RKO (cell line): ENCODE results near the gene MYH7.
A peak's percentile ranks its signal among the peaks of the same experiment; 100 is the strongest.

Experiments
- DNase-seq: peaks from one replicate; pipeline ENCODE4 v3.0.0-alpha.2; 2016; ENCODE audit warnings: low spot score

MYH7 gene

DNA sequence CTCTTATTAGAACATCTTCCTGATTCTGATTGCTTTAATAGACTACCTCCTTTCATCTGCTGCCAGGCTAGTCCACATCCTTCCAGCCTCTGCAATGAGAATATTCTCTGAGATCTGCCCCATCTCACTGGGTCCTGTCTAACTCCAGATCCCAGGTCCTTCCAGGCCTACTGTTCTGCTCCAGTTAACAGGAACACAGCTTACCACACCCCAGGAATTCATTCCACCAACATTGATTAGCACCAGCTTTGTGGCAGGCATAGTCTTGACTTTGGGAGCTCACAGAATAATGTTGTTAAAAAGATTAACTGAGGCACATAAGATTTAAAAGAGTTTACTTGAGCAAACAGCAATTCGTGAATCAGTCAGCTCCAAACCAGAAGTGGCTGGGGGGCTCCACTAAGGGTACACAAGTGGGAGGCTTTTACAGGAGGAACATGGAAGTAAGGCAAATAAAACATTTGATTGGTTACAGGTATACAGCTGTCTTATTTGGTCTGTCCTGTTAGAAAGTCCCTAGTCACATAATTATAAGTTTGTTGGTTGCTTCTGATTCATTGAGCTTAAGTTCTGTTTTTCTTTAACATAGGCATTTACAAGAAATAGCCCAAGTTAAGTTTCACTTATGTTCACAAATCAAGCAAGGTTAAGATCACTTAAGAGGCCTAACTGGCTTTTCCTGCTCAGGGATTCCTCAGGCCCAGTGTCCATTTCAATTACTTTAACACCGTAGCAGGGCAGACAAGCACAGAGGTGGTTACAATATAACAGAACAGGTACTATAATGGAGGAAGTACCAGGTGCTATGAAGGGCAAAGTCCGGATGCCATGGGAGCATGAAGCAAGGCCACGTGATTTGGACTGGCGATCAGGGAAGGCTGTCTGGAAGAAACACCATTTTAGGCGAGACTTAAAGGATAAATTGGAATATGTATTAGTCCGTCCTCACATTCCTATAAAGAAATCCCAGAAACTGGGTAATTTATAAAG is 12.2 kb upstream of the MYH7 start:
- DNase-seq, result no peak

DNA sequence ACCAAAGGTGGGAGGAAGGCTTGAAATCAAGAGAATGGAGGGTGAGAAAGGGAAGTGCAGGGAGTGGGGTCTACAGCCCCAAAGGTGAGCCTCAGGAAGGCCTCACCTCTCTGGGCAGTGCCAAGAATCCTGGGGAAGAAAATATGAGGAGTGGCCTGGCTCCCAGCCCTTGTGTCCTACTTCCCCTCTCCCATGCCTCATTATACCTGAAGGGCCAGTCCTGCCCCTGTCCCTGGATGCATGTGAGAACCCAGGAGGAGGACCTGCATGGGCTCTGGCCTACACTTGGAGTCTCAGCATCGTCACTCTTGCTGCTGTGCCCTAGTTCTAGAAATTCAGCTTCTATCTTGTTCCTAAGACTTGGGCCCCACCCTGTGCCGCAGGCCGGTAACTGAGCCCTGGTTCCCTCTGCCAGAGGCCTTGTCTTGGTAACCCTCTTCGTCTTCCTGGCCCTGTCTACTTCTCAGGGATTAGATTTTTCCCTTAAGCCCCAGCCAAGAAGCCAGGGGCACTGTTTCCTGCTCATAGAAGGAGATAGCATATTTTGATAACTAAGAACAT is 10.9 kb upstream of the MYH7 start:
- no peak for DNase-seq

DNA sequence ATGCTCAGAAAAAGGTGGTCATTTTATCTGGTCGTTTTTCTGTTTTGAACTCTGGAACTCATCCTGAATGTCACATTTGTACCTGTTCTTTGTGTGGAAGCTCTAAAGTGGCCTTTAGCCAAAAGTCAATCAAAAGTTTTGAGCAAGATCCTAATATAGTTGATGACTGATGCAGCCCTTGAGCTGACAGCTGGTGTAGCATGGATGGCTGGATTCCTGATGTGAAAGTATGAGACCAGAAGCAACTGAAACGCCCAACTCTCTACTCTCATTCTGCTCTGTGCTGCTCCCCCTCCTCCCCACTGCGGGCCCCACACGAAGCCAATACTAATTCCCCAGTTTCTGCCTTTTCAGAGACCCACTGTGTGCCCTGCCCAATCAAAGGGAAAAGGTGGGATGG is 10.3 kb upstream of the MYH7 start:
- no peak for DNase-seq

DNA sequence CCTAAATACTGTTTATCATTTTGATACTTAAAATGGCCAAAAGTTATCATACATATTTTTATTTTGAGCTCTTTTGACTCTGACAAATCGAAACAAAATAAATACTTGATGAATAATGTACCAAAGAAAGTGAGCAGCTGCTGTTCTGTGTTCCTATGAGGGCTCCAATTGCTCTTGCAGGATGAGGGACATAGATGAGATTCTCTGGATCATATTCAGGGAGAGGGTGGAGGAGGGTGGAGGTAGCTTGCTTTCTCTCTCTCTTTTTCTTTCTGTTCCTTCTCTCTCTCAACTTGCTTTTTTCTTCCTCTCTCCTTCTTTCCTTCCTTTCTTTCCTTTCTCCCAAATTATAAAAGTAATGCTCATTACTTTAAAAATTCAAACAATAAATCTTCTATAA is 8.9 kb upstream of the MYH7 start:
- no peak for DNase-seq

DNA sequence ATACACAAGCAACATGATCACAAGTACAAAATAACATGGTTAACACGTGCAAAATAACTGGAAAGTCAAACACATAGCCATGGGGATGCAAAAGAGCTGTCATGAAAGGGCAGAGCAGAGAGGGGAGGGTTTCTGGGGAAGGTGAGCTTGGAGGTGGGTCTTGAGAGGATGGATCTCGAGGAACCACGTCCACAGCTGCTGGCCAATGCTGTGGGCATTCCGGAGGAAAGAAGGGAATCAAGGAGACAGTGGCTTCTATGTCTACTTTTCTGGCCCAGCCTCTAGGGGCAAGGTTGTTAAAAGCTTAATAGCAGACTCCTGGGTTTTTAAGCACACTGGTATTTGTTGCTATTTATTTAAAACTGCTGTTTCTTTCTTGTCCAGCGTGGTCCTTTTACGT is 8.4 kb upstream of the MYH7 start:
- no peak for DNase-seq

DNA sequence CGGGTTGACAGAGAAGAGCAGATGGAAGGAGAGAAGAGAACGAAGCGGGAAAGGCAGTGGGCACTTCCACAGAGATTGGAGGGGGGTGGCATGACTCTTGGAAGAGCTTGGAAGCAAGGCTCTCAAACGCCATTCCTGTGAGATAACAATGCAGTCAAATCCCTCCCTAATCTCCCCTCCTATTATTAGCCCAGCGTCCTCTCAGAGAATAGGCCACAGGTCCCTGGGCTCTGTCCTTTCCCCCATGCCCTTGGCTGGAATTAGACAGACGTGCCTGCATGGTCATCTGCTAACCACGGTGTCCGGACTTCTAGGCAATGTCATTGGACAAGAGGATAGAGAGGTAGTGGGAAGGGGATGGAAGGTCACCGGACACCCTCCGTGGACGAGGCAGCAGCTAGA is 8.0 kb upstream of the MYH7 start:
- no peak for DNase-seq

DNA sequence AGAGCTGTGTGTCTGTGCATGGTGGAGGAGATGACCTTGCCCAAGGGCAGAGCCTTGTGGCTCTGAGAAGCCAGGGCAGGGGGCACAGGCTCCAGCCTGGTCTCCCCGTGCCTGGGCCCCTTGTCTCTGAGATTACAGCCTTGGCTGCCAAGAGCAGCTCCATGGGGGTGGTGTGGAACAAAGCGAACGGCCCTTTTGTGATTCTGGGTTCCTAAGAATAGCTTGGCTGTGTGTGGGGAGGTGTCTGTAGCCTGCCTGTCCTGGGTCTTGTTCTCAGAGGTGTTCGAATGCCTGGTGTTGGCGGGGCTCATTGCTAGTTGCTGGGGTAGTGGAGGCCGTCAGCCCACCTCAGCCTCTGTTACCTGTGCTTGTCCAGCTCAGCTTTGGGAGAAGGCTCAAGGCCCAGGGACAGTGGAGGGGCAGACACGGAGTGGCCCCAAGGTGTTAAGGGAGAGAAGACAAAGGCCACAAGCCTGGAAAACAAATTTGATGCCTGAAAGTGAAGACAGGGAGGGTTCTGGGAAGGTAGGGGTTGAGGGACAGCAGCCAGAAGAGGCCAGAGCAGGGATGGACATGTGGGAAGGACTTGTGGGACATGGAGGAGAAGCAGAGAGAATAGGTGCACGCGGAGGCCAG is 7.4 kb upstream of the MYH7 start:
- no peak for DNase-seq

DNA sequence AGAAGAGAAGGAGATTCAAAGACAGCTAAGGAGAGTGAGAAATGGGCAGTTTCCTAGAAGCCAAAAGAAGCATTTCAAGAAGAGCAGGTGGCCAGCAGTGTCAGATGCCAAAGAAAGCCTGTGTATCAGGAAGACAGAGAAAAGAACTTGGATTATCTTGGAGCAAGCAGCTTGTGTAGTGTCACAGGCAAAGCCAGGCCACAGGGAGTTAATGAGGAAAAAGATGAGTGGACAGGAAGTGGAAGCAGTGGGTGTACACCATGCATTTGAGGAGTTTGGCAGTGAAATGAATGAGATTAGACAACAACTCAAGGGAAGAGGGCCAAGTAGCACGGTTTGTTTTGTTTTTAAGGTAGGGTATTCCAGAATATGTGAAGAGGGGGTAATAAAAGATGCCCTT is 5.6 kb upstream of the MYH7 start:
- no peak for DNase-seq

DNA sequence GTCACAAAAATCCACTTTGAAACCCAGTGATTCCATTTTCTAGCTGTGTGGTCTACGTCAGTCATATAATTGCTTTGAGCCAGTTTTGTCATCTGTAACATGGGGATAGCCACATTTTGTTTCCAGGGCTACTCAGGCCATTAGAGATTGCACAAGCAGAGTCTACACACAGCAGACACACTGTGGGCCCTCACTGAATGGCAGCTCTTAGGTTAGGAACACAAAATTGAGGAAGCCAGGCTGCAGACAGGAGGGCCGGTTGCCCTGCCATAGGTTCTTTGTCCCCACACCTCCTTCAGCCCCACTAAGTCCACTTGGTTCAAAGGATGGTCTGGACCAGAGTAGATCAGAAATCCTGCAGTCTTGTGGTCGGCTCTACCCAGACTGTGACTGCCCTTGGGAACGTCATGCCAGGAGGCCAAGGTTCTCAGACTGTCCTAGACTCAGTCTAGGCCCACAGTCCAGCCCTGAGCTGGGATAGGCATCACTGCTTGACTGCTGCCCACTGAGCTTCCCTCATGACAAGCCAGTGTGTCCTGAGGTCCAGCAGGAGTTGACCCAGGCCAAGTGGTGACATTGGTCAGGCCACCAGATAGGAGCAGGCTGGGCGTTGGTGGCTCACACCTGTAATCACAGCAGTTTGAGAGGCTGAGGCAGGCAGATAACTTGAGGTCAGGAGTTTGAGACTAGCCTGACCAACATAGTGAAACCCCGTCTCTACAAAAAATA is 3.8 kb upstream of the MYH7 start:
- no peak for DNase-seq

DNA sequence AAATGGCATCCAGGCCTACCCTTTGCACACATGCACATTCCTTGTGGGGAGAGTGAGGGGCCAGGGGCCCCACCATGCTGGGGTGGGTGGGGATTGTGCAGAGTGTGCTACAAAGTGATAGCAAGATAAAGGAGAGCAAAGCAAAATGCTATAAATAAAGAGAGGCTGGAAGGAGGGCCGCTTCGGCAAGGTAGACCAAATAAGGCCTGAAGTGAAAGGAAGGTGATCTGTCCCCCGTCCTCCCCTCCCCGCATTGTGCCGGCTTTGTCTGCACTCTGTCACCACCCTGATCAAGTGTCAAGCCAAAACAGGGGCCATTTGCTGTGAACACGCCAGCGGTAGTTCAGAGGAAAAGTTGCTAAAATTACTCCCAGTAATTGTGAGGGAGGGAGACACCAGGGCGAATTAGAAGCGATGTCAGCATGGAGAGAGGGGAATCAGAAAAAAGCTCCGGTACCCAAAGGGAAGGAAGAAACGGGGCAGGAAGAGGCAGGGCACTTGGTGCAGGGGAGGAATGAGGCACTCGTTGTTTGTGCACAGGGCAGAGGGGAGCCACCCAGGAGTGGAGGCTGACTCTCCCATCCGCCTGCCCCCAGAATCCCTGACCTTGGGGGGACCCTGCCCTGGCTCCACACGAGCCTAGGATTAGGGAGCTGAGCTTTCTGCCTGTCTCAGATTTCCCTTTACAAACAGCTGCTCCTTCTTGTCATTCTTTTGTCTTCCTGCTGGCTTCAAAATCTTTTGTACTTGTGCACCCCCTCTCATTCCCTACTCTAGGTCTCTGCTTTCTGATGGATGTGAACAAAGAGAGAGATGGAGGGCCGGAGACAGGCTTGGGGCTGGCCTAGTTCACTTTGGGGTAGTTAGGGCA is 2.9 kb upstream of the MYH7 start:
- DNase-seq, result no peak

DNA sequence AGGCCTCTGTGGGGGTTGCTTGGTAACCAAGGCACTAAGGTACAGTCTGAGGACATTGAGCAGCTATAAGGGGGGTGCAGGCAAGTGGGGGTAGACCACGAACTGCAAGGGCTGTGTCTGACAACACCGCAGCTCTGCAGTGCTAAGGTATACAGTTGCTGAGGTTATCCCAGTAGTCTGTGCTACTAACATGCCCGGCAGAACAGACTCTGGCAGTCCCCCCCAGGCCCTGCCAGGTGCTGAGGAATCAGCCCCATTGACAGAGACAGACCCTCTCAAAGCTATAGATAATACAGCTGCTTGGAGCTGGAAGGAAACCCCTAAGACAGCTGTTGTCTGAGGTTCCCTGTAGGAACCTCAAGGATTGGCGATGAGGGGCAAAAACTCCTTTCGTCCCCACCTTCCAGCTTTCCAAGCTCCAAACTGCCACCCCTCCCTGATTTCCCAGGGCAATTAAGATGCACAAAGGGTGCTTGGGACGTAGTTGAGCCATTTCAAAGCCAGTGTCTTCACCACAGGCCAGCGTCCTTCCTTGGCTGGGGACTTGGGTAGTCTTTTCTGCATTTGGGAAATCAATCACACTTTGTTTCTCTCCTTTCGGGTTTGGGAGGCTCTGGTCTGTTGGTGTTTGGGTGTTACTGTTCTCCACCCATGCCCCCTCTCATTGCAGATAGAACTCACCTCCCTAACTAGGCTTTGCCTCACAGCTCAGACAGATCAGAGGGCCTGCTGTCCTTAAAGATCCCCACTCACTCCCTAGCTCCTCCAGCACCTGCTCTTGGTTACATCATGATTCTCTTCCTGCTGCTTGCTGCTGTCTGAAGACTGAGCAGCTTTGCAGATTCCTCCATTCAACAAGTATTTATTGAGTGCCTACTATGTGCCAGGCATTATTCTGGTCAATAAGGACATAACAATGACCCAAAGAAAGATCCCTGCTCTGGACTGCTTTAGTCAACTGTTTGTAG is 2.0 kb upstream of the MYH7 start:
- DNase-seq, result no peak

DNA sequence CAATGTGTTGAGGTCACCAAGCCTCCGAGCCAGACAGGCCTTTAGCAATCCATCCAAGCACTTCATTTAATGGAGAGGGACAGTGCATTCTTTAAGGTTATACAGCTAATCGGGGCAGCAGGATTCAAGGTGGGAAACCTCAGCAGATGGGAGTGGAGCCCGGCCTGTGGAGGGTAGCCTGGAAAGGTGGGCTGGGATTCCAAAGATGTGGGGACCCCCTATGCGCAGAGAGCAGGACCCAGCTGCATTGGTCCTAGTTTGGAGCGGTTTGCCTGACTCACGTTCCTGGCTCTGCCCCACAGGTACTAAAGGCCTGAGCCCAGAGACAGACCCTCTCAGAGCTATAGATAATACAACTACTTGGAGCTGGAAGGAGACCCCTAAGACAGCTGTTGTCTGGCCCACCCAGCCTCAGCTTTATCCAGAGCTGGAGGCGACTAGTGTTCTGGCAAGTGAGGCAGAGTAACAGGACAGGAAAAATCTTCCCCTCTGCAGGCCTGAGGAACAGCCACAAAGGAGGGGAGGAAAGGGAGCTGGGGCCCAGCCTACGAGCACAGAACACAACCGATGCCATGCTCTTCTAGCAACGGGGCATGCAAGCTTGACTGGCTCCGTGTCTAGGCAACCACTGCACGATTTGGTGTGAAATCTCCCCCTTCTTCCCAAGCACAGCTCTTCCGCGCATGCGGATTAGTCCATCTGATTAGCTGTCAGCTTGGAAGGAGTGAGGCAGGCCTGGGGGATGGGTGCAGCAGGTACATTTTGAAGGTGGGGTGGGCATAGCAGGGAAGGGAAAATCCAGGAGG is 1.1 kb upstream of the MYH7 start:
- no peak for DNase-seq

DNA sequence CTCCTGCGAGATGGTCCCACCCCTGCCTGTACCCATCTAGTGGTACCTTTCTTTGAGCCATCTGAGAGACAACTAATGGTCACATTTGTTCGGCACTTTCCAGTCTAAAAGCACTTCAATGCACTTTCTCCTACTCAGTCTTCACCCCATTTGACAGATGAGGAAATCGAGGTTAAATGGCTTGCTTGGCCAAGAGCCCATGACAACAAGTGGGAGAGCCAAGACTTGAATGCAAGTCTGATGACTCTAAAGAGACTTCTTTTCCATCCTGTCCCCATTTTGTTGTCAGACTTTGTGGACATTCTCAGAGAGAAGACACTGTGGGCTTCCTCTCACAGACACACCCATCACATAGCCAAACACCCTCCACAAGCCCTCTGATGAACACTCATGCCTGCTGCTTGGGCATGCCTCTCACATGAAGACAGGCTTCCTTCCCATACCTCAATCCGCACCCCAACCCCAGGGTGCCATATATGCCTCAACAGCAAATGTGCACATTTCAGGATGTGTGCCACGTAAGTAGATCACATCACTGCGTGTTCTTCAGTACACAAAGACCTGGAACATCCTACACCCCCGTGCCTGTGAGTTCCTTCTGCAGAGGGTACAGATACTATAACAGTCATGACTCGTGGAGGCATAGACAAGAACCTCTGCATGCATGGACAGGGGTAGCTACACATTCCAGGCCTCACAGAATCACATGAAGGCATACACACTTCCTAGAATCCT is 805 bp downstream of the MYH7 start:
- DNase-seq, result no peak

DNA sequence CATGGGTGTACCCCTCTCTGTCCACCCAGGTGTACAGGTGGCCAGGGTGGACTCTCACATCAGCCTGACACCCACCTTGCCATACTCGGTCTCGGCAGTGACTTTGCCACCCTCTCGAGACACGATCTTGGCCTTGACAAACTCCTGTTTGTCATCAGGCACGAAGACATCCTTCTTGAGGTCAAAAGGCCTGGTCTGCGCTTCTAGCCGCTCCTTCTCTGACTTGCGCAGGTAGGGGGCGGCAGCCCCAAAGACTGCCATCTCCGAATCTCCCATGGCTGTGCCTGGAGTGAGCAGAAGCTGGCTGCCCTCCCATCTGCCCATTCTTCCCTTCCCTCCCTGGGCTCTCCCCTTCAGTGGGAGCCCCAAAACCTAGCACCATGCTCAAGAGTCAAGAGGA is 2.0 kb downstream of the MYH7 start:
- DNase-seq, result no peak

DNA sequence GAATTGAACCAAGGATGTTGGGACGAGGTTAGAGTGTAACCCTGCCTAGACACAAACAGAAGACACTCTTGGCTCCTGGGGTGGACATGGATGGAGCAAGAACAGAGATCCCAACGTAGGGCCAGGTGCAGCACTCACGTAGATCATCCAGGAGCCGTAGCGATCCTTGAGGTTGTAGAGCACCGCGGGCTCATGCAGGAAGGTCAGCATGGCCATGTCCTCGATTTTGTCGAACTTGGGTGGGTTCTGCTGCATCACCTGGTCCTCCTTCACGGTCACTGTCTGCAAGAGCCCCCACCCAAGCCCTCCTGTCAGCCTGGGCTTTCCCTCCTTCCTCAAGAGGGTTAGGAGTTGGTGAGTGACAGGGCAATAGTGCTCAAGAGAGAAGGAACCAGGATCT is 2.5 kb downstream of the MYH7 start:
- DNase-seq, result no peak

DNA sequence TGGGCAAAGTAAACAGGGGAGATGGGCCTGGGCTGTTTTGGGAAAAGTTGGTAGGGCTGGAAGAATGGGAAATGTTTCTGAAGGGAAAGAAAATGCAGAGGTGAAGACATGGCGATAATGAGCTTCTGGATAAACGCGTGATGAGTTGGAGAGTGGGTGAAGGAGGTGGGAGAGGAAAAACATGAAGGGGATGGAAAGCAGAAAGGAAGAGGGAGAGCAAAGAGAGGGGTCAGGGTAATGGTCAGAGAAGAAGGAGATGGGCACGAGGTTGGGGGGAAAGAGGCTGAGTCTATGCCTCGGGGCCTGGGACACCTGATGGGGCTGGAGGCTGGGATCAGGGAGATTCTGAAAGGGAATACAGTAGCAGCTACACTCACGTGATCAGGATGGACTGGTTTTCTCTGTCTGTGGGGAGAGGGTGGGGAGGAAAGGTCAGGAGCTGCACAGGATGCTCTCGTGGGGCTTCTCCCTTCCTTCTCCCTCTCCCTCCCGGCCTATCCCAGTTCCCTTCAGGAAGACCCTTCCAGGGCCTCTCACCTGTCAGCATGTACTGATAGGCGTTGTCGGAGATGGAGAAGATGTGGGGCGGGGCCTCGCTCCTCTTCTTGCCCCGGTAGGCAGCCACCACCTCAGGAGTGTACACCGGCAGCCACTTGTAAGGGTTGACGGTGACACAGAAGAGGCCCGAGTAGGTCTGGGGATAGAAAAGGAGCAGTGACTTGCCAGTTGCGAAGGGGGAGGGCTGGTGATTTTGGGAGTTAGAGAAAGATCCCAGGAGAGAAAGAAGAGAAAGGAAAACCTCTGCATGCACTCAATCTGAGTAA is 3.1 kb downstream of the MYH7 start:
- DNase-seq, result no peak

DNA sequence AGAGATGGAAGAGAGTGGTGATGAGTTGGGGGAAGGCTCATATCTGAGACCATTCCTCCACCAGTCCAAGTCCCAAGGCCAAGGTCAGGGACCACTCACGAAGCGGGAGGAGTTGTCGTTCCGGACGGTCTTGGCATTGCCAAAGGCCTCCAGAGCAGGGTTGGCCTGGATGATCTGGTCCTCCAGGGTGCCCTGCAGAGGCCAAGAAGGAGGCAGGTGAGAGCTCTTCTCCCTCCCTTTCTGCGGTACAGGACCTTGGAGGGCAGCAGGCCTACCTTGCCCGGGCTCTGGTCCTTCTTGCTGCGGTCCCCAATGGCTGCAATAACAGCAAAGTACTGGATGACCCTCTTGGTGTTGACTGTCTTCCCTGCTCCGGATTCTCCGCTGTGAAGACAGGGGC is 4.0 kb downstream of the MYH7 start:
- DNase-seq, result no peak

DNA sequence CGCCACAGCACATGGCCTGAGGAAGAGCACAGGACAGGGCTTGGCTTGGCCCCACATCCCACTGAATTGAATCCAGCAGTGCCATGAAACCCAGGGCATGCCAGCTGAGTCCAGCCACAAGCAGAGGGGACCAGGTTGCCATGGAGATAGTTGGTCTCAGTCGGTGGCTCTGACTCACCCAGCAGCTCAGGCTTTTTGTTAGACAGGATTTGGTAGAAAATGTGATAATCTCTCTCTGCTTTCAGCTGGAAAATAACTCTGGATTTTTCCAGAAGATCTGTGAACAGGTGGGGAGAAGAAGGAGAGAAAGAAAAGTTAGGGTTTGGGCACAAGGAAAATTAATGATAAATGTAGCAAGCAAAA is 4.8 kb downstream of the MYH7 start:
- peak; percentile 15 for DNase-seq
